Adipocyte (in vitro differentiated cells): ENCODE results near the gene ATF7IP.
"Not testable (repeated sequence)": the region's sequence is repeated elsewhere in the genome, so short reads cannot be mapped to it uniquely, and the experiment has no call there.

Experiments used
- DNase-seq: peaks from one replicate; pipeline ENCODE4 v3.0.0-alpha.2; 2015; ENCODE audit warnings: low read depth
- H3K27me3 ChIP-seq: replicated peaks from 2 replicates; pipeline ENCODE4 v1.7.0; 2013; ENCODE audit warnings: mild to moderate bottlenecking, low read length, moderate library complexity; ENCODE audit not compliant: control insufficient read depth, insufficient read depth
- H3K36me3 ChIP-seq: 2 replicates; pipeline ENCODE4 v1.7.0; 2013; ENCODE audit warnings: low read length, mild to moderate bottlenecking, moderate library complexity; ENCODE audit not compliant: control insufficient read depth, insufficient read depth, severe bottlenecking
- H3K4me1 ChIP-seq: 2 replicates; pipeline ENCODE4 v1.7.0; 2013; ENCODE audit warnings: mild to moderate bottlenecking, low read length, moderate library complexity; ENCODE audit not compliant: control insufficient read depth, insufficient read depth
- H3K4me3 ChIP-seq: 2 replicates; pipeline ENCODE4 v1.7.0; 2013; ENCODE audit warnings: mild to moderate bottlenecking, low read length, moderate library complexity
- H3K9ac ChIP-seq: 2 replicates; pipeline ENCODE4 v1.7.0; 2013; ENCODE audit warnings: mild to moderate bottlenecking, low read length, moderate library complexity
- H3K9me3 ChIP-seq: 2 replicates; pipeline ENCODE4 v1.7.0; 2013; ENCODE audit warnings: mild to moderate bottlenecking, low read length, moderate library complexity; ENCODE audit not compliant: control insufficient read depth

The ATF7IP gene

DNA sequence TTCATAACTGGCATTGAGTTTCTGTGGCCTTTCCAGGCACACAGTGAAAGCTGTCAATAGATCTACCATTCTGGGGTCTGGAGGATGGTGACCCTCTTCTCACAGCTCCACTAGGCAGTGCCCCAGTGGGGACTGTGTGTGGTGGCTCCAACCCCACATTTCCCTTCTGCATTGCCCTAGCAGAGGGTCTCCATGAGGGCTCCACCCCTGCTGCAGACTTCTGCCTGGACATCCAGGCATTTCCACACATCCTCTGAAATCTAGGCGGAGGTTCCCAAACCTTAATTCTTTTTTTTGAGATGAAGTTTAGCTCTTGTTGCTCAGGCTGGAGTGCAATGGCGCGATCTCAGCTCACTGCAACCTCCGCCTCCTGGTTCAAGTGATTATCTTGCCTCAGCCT lies 14.0 kb upstream of the ATF7IP start:
- not testable (repeated sequence) for H3K9me3 ChIP-seq, DNase-seq, H3K9ac ChIP-seq, H3K27me3 ChIP-seq, H3K4me3 ChIP-seq, H3K36me3 ChIP-seq, H3K4me1 ChIP-seq

DNA sequence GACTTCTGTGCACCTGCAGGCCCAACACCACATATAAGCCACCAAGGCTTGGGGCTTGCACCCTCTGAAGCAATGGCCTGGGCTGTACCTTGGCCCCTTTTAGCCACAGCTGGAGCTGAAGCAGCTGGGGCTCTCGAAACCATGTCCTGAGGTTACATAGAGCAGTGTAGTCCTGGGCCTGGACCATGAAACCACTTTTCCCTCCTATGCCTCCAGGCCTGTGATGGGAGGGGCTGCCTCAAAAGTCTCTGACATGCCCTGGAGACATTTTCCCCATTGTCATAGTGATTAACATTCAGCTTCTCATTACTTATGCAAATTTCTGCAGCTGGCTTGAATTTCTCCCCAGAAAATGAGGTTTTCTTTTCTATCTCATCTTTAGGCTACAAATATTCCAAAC lies 13.4 kb upstream of the ATF7IP start:
- H3K9ac ChIP-seq, DNase-seq, H3K9me3 ChIP-seq, H3K27me3 ChIP-seq, H3K4me3 ChIP-seq, H3K36me3 ChIP-seq, H3K4me1 ChIP-seq: not testable (repeated sequence)

DNA sequence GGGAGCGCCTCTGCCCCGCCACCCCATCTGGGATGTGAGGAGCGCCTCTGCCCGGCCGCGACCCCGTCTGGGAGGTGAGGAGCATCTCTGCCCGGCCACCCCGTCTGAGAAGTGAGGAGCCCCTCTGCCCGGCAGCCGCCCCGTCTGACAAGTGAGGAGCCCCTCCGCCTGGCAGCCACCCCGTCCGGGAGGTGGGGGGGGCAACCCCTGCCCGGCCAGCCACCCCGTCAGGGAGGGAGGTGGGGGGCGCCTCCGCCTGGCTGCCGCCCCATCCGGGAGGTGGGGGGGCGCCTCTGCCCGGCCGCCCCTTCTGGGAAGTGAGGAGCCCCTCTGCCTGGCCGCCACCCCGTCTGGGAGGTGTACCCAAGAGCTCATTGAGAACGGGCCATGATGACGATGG lies 10.8 kb upstream of the ATF7IP start:
- not testable (repeated sequence) for H3K36me3 ChIP-seq, H3K9me3 ChIP-seq, H3K4me1 ChIP-seq, DNase-seq, H3K9ac ChIP-seq, H3K27me3 ChIP-seq, H3K4me3 ChIP-seq

DNA sequence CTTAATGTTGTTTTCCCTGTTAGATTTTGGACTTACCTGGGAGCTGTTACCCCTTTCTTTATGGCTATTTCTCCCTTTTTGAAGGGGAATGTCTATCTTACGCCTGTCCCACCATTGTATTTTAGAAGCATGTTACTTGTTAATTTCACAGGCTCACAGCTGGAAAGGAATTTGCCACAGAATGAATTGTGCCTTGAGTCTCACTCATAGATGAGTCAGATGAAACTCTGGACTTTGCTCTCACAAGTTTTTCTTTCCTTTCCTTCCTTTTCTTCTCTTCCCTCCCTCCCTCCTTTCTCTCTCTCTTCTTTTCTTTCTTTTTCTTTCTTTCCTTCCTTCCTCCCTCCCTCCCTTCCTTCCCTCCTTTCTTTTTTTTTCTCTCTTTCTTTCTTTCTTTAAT lies 9.3 kb upstream of the ATF7IP start:
- peaks cover 1% of the 10 kb centered on the region for H3K9me3 ChIP-seq
- peak; percentile 14 for DNase-seq
- no peaks in the 10 kb centered on the region for H3K4me1 ChIP-seq
- H3K27me3 ChIP-seq, result no peaks in the 10 kb centered on the region
- H3K9ac ChIP-seq, result no peak overlapping the region
- H3K4me3 ChIP-seq, result no peak overlapping the region
- H3K36me3 ChIP-seq, result no peaks in the 10 kb centered on the region

DNA sequence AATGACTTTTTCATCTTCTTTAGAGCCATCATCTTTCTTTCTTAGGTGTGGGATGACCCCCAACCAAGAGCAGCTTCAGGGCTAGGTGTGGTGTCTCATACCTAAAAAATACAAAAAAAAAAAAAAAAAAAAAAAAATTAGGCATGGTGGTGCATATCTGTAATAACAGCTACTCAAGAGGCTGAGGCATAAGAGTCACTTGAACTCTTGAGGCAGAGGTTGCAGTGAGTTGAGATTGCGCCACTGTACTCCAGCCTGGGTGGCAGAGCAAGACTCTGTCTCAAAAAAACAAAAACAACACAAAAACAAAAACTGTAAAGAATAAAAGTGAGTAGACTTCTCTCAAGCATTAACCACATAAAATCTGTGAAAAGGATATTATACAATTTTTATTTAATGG lies 8.0 kb upstream of the ATF7IP start:
- no peak overlapping the region for H3K4me3 ChIP-seq
- DNase-seq, result no peak

DNA sequence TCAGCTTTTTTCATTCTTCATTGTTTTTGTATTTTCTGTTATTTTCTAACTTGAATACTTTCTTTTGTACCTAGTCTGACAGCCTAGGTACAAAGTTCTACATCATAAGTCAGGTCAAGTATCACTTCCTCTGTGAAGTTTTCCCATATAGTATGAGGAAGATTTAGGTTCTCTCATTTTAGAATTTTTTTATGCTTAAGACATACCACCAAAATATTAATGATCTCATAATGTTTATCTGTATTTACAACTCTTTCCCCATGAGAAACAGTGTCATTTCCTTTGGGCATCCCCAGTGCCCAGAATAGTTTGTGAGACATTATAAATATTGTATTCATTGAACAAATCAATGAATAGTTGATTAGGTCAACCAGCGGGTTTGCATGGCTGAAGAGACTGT lies 3.1 kb upstream of the ATF7IP start:
- no peaks in the 10 kb centered on the region for H3K9me3 ChIP-seq
- no peak for DNase-seq
- H3K27me3 ChIP-seq, result no peaks in the 10 kb centered on the region
- H3K4me3 ChIP-seq, result no peak overlapping the region
- peaks cover 3% of the 10 kb centered on the region for H3K4me1 ChIP-seq
- H3K9ac ChIP-seq, result no peak overlapping the region
- no peaks in the 10 kb centered on the region for H3K36me3 ChIP-seq

More for the DNA sequence above, 8.0 kb upstream of the ATF7IP start:
- H3K4me1 ChIP-seq, result no peaks in the 10 kb centered on the region
- H3K27me3 ChIP-seq, result no peaks in the 10 kb centered on the region
- H3K36me3 ChIP-seq, result no peaks in the 10 kb centered on the region
- H3K9me3 ChIP-seq, result no peaks in the 10 kb centered on the region
- H3K9ac ChIP-seq, result no peak overlapping the region

DNA sequence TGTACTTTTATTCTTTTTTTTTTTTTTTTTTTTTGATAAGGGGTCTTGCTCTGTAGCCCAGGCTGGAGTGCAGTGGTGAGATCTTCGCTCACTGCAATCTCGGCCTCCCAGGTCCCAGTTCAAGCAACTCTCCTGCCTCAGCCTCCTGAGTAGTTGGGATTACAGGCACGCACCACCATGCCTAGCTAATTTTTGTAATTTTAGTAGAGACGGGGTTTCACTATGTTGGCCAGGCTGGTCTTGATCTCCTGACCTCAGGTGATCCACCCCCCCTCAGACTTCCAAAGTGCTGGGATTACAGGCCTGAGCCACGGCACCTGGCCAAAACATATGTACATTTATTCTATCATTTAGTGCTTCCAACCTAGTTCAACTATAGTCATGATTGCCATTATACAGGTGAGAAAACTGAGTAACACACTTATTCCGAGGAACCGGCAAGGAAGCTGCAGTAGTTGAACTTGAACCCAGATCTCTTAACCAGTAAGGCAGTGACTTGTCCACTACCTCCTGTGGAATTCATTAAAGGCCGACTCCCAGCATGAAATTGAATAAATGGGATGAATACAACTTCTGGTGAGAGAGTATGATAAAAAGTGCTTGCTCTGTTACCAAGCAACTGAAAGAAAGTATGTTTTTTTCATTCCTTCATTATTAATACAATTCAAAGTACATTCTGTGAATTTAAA lies 755 bp upstream of the ATF7IP start:
- DNase-seq, result no peak
- H3K9ac ChIP-seq, result peak overlapping the region; percentile 95
- H3K4me1 ChIP-seq, result peaks cover 19% of the 10 kb centered on the region
- peak overlapping the region; percentile 95 for H3K4me3 ChIP-seq
- H3K27me3 ChIP-seq, result no peaks in the 10 kb centered on the region
- H3K36me3 ChIP-seq, result no peaks in the 10 kb centered on the region
- no peaks in the 10 kb centered on the region for H3K9me3 ChIP-seq

DNA sequence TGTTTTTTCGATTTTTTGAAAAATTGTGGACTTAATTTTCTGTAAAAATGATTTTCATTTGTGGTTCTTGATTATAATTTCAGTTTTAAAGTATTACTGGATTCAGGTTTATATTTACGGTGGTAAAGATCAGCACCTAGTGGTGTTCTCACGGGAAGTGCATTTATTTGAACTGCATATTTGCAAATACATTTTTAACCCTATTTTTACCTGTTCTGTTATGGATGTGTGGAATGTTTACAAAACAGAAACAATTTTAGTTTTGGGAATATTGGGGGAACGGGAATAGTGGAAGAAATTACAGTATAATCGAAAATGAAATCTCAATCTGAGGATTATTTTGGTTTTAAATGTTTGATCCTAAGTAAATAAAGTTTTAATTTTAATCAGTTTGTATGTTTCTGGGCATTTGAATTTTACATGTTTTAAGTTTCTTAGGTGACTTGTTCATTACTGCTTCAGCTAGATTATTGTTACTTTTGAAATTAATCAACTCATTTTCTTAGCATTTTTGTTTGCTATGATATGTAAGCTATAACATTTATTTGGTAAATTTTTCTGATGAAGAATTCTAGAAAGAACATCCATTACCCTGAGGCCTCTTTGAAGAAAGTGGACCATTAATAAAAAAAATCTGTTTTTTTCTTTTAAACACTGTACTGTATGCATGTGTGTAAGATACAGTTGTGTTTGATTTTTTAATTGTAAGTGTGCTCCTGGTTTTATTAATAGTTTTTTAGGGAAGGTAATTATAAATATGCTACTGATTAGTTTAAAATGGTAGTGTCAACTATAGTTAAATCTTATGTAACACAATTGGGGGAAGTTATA lies 942 bp downstream of the ATF7IP start:
- DNase-seq, result peak; percentile 59
- H3K27me3 ChIP-seq, result no peaks in the 10 kb centered on the region
- peaks cover 19% of the 10 kb centered on the region for H3K4me1 ChIP-seq
- no peaks in the 10 kb centered on the region for H3K36me3 ChIP-seq
- peak overlapping the region; percentile 95 for H3K9ac ChIP-seq
- peak overlapping the region; percentile 95 for H3K4me3 ChIP-seq
- no peaks in the 10 kb centered on the region for H3K9me3 ChIP-seq

DNA sequence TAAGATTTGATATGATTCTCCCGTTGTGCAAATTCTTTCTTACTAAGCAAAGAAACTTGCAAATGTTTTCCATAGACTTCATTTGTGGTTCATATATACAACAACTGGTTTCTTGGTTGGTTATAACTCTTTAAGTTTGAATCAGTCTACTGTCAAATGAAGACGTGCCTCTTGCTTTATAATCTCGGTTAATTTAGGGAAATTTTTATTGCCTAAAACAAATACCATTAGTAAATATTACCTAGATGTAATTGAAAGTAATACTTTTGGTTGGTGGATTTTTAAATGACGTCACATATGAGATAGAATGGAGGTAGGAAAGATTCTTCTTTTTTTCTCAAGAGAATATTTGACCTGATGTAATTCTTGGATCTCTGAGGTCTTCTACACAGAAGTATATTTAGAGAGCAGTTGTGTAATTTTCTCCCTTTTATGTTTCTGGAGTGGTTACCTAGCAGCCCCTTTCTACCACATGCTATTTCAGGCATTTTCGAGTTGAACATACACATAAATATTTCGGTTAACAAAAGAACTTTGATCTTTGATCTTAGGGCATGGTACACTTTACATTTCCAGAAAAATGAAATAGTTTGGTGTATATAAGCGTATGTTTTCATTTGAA lies 1.7 kb downstream of the ATF7IP start:
- Histone ChIP-seq H3K27me3 (no peaks in the 10 kb centered on the region), H3K9me3 (no peaks in the 10 kb centered on the region), H3K4me1 (peaks cover 19% of the 10 kb centered on the region), H3K36me3 (no peaks in the 10 kb centered on the region), H3K4me3 (peak overlapping the region; percentile 95), H3K9ac (peak overlapping the region; percentile 95)
- peak; percentile 71 for DNase-seq

DNA sequence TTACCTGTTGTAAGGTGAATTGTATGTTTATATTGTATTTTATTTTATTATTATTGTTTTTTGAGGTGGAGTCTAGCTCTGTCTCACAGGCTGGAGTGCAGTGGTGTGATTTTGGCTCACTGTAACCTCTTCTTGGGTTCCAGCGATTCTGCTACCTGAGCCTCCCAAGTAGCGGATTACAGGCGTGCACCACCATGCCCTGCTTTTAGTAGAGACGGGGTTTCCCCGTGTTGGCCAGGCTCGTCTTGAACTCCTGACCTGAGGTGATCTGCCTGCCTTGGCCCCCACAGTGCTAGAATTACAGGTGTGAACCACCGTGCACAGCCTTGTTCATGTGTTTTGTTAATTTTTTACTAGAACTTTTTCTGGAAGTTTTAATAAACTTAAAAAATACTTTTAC lies 3.8 kb downstream of the ATF7IP start:
- H3K4me1 ChIP-seq, result peaks cover 35% of the 10 kb centered on the region
- H3K9ac ChIP-seq, result no peak overlapping the region
- no peak for DNase-seq
- H3K9me3 ChIP-seq, result no peaks in the 10 kb centered on the region
- H3K36me3 ChIP-seq, result no peaks in the 10 kb centered on the region
- no peaks in the 10 kb centered on the region for H3K27me3 ChIP-seq
- no peak overlapping the region for H3K4me3 ChIP-seq

DNA sequence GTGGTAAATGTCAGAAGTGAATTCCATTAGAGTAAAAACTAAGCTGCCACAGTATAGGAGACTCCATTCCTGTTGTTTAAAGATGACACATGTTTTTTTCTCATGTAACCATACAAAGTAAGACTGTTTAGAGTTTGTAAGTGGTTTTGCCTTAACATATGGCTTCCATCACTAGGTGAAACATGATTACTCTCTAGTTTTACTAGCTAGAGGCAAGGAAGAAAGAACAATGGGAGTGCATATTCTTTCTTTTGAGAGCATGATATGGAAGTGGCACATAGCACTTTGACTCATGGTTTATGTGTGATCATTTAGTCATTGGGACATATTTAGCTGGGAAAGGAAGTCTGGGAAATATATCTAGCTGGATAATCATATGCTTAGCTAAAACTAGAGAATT lies 7.7 kb downstream of the ATF7IP start:
- no peaks in the 10 kb centered on the region for H3K36me3 ChIP-seq
- H3K9me3 ChIP-seq, result no peaks in the 10 kb centered on the region
- no peak overlapping the region for H3K9ac ChIP-seq
- H3K4me3 ChIP-seq, result no peak overlapping the region
- no peaks in the 10 kb centered on the region for H3K27me3 ChIP-seq
- peaks cover 24% of the 10 kb centered on the region for H3K4me1 ChIP-seq
- DNase-seq, result peak; percentile 44
